Stimulated activated CD4-positive, alpha-beta T cell treated with anti-CD3 and anti-CD28 coated beads, Interleukin-12 subunit alpha, Interleukin-12 subunit beta, amount 100 ng/mL, for 48 hours (primary cell): Measurements from ENCODE around the gene PSD2.

ENCODE experiments used
- DNase-seq, 3 donors: peaks; one replicate each; pipeline ENCODE4 v3.0.0-alpha.2; 2020; ENCODE audit warnings: low read depth in 2 of 3, low spot score in 1 of 3

PSD2 gene

DNA sequence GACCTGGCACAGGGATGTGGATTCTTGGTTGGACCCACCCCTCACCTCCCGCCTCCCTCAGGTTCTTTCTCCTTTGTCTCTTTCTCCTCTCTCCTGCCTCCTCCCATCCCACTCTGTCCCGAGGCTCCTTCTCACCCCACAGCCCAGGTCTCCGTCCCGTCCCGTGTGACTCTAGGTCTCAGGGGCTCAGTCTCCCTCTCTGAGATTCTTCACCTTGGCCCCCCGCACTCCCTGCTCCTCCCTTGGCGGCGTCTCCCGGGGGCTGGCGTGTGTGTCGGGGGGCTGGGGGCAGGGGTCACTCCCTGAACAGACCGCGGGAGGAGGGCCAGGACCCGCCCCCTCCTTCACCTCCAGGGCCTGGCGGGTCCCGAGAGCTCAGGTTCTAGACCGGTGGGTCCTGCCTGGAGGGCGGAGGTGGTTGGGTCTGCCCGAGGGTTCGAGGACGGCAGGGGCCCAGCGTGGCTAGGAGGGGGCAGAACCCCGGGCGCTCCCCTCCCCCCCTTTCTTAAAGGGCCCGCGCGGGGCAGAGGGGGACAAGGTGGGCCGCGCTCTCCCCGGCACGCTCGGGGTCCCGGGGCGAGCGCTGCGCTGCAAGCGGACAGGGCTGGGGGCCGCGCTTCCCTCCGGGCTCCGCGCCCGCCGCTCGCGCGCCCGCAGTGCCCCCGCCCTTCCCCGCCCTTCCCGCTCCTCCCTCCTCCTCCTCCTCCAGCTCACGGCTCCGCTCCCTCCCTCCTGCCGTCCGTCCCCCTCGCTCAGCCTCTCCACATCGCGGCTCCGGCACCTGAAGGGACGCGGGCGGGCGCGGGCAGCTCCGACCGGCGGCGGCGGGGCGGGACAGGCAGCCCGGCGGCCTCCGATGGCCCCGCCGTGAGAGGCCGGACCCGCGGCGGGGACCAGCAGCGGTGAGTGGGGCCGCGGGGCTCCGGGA lies at the start of gene PSD2:
Gene PSD2 (plus strand): TSS at position 735 of the 928 bp plus-strand sequence. CDS start 13,633 bp downstream, outside the sequence.
- peak in 1 of 3 donors; percentile 13 for DNase-seq

DNA sequence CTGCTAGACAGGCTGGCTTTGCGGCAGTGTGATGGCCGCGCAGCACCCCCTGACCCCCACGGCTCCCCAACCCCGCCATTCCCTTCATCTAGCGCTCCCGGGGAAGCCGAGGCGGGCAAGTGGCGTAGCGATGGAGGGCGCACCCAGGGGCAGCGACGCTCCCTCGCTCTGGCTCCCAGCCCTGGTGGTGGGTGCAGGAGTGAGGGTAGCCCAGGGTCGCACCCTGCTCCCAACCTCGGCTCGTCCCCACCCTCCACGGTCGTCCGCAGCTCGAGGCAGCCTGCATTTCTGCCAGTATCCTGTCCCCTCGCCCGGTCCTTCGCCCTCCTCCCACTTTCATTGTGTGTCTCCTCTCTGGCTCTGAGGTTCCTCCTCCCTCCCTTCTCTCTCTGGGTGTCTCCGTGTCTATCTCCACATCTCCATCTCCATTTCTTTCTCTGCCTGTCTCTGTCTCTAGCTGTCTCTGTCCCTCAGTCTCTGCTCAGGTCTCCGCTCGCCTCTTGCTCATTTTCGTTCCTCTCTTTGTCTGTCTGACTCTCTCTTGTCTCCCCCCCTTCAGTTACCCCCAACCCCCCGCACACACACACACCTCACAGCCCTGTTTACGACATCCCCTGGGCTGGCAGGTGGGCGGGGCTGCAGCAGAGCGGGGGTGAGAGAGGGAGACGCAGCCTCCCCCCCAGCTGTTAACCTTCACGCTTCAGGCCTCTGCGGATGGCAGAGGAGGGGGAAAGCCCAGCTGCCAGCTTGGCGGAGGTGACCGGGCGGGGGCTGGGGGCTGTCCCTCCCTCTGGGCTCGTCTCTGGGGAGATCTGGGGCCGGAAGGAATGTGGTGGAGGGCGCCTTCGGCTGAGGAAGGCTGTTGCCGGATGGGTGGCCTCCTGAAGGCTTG lies 48.7 kb upstream of the PSD2 start:
- DNase-seq, result peak in 2 of 3 donors; percentile 46 to 58

DNA sequence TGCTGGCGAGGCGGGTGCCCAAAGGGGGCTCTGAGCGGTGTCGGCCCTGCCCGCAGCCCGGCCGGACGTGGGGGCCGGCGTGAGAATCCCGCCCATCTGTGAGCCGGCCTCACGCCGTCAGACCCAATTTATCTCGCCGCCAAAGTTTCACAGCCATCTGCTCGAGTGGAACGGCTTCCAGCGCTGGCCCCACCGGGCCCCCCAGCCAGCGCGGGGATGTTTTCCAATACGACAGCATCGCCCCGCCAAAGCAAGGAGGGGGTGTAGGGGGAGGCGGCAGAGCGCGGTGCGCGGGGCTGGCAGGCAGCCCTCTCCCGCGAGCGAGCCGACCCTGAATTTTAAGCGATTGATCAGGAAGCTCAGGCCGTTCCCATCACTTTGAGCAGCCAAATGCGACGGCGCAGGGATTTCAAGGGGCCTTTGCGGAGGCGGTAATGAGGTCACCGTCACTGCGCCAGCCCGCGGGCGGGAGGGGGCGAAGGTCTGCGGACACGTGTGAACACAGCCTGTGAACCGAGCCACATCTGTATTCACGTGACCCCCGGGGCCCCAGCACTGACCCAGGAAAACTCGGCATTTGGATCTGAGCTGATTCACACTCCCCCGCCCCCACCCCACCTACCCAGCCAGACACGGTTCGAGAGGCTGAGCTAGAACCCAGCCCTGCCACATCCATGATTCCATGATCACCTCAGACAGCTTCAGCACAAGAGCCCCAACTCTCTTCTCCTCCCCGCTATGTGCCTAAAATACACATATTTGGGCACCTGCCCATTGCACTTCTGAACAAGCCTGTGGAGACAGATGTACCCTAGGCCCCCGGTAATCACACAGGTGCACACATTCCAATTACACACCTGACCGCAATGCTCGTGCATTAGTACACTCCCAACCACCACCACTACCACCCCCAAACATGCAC lies 47.8 kb upstream of the PSD2 start:
- peak in 1 of 3 donors; percentile 41 for DNase-seq

- no peak for DNase-seq
Measured at GRCh38 chr5:139748505-139748826, 47.1 kb upstream of the PSD2 start.

GRCh38 chr5:139749242-139749641 lies 46.4 kb upstream of the PSD2 start:
- no peak for DNase-seq

GRCh38 chr5:139751236-139751635 lies 44.4 kb upstream of the PSD2 start:
- no peak for DNase-seq

DNA sequence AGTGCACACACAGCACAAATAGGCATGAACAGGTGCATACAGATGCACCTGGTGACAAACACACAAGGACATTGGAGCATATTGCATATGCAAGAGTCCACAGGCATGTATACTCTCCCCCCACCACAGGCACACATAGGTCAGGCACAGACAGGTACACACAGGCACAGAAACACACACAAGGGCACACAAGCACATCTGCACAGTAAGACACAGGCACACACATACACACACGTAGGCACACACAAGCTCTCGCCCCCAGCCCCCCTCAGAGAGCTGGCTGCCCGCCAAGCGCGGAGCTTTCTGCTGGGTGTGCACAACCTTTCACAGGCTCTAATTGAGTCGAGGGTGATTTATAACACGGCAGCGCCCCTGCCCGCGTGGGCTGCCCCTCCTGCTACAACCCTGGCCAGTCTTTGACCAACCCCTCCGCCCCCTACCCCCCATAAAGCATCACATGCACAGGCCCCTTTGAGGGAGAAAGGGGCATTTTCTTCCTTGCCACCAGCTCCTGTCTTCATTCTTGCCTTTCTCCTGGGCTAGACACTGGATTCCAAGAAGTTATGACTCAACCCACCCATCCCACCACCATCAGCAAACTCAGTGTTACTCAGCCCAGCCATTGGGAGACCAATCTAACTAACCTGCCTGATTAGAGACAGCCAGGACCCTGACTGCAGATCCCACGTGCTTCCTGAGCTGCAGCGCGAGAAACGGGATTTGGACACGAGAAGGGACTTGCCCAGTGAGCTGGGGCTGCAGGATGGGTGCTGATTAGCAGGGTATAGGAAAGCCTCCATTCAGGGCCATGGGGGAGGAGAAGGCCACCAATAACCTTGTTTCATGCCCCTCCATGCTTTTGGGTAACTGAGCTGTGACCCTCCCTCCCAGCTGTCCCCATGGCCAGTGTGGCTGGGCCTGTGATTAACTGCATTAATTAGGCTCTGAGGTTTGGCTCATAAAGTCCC lies 42.8 kb upstream of the PSD2 start:
- DNase-seq, result no peak

- DNase-seq, result no peak
Measured at GRCh38 chr5:139755892-139756671, 39.5 kb upstream of the PSD2 start.

DNA sequence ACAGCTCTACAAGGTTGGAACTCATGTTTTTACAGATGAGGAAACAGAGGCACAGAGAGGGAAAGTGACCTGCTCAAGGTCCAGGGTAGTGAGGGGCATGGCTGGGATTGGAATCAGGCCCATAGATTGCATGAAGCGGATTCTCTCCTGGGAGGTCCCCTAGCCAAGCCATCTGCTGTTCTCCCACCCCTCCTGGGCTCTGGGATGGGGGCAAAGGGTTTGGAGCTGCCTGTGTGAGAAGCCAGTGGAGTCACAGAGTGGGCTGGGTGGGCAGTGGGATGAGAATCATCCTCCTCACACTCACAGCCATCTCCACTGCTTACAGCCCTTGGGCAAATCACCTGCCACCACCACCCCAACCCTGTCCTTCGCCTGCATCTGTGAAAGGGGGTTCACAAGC lies 38.6 kb upstream of the PSD2 start:
- DNase-seq, result no peak

DNA sequence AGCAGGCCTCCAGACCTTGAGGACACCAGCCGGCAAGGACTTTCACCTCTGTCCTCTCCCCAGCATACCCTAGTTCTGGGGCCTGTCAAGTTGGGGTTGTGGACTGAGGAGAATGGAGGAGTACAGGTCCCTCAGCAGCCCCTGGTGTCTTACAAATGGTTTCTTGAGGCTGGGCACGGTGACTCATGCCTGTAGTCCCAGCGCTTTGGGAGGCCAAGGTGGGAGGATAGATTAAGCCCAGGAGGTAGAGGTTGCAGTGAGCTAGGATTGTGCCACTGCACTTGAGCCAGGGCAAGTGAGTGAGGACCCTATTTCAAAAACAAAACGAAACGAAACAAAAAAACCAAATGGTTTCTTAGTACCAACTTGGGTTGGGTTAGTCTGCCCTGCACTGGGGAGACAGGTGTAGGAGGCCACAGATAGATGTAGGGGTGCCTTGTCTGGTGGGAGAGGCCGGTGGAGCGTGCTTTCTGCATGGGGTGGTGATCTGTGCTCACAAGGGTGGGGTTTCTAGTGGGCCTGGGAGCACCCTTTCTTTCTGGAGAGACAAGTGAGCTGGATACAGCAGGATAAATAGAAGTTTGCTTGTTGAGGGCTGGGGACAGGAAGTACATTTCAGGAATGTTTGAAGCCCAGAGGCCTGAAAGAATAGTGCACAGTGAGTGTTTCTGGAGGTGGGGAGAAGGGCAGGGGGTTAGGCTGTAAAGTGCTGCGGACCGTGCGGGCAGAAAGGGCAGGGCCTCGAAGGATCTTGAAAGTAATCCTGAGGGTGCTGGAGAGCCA lies 37.7 kb upstream of the PSD2 start:
- DNase-seq, result no peak

DNA sequence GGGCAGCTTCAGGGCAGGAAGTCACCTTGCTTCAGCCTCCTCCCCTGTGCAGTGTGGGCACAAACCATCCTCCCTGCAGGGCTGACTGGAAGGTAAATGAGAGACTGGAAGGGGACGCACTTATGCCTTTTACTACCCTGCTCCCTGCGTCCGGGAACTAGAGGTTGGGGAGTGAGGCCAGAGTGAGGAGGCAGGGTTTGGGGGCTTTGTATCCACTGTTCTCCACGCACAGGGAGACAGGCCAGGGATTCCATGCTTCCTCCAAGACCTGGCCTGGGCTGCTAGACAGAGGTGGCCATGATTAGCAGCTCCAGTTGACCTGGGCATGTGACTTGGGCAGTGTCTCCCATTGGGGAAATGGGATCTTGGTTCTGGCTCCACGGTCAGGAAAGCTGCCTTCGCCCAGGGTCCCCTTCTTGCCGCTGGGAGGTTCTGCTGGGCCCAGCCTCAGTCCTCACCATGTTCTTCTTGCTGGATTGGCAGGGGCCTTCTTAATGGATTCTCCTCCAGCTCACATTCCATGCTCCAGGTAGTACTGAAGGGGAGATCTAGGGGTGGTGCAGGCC lies 37.0 kb upstream of the PSD2 start:
- DNase-seq, result no peak

- no peak for DNase-seq
Measured at GRCh38 chr5:139759219-139759721, 36.3 kb upstream of the PSD2 start.

DNA sequence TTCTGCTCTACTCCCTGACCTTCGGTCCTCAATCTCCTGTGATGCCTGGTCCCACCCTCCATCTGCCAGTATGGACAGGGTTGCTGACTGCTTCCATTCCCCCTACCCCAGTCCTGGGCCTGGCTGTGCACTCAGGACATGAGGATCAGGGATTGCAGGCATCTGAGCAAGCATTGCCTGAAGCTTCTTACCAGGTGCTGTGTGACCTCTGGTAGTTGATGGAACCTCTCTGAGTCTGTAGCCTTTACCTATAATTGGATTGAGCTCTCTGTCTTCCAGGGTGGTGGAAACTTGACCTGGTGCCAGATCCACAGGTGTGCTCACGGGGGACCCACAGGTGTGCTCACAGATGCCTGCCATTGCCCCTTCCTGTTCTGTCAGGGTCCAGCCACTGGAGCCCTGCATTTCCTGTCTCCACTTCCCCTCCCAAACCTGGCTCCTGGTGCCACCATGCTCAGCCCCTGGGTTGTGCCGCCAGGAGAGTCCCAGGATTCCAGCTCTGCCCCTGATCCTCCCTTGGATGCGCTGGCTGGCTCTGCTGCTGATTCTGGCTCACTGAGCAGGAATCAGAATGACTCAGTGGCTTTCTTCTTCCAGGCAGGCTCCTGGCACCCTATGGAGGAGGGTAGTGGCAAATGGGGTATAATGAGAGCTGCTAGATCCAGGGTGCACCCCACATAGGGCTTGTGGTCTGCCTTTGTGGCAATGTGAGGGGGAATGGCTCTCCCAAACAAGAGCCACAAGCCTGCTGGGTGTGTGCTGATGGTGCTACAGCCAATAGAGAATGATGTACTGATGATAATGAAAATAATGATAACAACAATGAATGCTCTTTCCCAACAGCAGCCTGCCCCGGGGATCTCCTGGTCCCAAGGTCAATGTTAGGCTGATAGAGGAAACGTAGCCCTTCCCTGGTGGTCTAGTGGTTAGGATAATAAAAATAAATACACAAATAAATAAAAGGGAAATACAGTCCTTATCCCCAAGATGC lies 35.2 kb upstream of the PSD2 start:
- no peak for DNase-seq

DNA sequence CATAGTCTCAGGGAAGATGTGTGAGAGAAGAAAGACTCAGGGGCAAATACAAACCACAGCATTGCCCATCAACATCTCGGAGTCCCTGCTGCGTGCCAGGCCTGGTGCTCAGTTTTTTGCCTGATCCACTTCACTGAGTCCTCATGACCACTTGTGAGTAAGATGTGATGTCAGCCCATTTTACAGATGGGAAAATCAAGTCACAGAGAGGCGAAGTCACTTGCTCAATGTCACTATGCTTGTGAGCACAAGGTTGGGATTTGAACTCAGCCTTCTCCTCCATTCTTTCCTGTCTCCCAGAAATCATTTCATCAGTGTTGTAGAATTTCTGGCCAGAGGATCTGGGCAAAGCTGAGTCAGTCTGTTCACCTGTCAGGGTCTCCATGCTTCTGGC lies 34.6 kb upstream of the PSD2 start:
- DNase-seq, result no peak

DNA sequence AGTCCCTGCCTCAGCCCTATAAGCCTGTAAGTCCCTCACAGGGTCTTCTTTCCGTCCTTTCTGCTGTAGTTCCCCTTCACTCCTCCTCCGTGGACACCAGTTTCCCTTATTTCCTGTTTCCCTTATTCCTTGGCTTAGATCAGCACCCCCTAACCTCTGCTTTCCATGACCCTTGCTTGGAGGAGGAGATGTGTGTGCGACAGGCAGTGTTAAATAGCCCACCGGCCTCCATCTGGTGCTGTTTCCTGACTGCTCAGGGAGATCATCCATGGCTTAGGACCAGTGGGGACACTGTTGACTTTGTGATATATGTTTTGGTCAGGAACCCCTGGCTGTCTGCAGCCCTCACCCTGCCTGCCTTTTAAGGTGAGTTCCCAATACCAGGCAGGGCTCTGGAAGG lies 34.1 kb upstream of the PSD2 start:
- DNase-seq, result no peak

GRCh38 chr5:139762615-139763170 lies 32.9 kb upstream of the PSD2 start:
- no peak for DNase-seq
